Activated CD4-positive, alpha-beta memory T cell treated with anti-CD3 and anti-CD28 coated beads, Interleukin-2, amount 10 ng/mL, durations not matched to agents 7 days and 5 days (primary cell): Measurements from ENCODE around the gene TPI1. TPM values are rescaled to one million over a fixed set of nuclear protein-coding genes. Genes with fewer than 3 reads are reported as not detected.

ENCODE experiments used
- CTCF ChIA-PET: fragments of 350-600 bp; sonication (Branson Sonifier 250); formaldehyde crosslinking; loops from one replicate; lab custom pipeline; 2021; ENCODE audit warnings: antibody characterized with exemption, inconsistent platforms; lab: Charles Lee
- POLR2A ChIA-PET: fragments of 350-600 bp; sonication (Branson Sonifier 250); formaldehyde crosslinking; loops from one replicate; lab custom pipeline; 2021; ENCODE audit warnings: antibody characterized with exemption; lab: Charles Lee
- DNase-seq: peaks from one replicate; pipeline ENCODE4 v3.0.0-alpha.2; 2020
- H3K27ac Mint-ChIP-seq: one replicate; pipeline ENCODE4 v1.8.0; 2021; ENCODE audit warnings: mild to moderate bottlenecking, mixed read lengths
- H3K27me3 Mint-ChIP-seq: one replicate; pipeline ENCODE4 v1.8.0; 2021; ENCODE audit warnings: mixed read lengths
- H3K36me3 Mint-ChIP-seq: one replicate; pipeline ENCODE4 v1.8.0; 2021; ENCODE audit warnings: low read depth, mixed read lengths
- H3K4me1 Mint-ChIP-seq: one replicate; pipeline ENCODE4 v1.8.0; 2021; ENCODE audit warnings: mixed read lengths
- H3K4me3 Mint-ChIP-seq: one replicate; pipeline ENCODE4 v1.8.0; 2021; ENCODE audit warnings: mild to moderate bottlenecking, mixed read lengths
- H3K9me3 Mint-ChIP-seq: one replicate; pipeline ENCODE4 v1.8.0; 2021; ENCODE audit warnings: mixed read lengths
- total RNA-seq, 2 experiments: library from RNA; stranded (reverse); gene quantifications; one replicate each; pipeline ENCODE4 v1.2.3, GENCODE V29; 2021

The TPI1 gene
- total RNA-seq, 2 experiments from 2014 or later, result 1,228 to 1,253 TPM

- no peak for DNase-seq
- CTCF ChIA-PET, result interaction anchor here (1.1 kb wide), 1 partner anchor 26 kb away, joined by 3 read pairs; no protein-coding TSS in a partner anchor
- Mint-ChIP-seq H3K4me3 (no peak overlapping the region), H3K36me3 (peaks cover 57% of the 10 kb centered on the region), H3K27ac (no peak overlapping the region), H3K9me3 (no peaks in the 10 kb centered on the region), H3K4me1 (peaks cover 64% of the 10 kb centered on the region), H3K27me3 (no peaks in the 10 kb centered on the region)
- POLR2A ChIA-PET, result interaction anchor here (1.0 to 4.5 kb wide), 2 partner anchors 9 to 27 kb away, joined by 6 to 33 read pairs; partner anchors contain the start of genes C12orf57 and RNU7-1
These were observed 50.3 kb downstream of the TPI1 start for GRCh38 chr12:6917491-6918231.

- no peak overlapping the region for H3K4me3 Mint-ChIP-seq
- POLR2A ChIA-PET, result interaction anchor here (0.6 to 1.8 kb wide), 4 partner anchors 11 to 47 kb away, joined by 3 to 4 read pairs (median 4); partner anchors contain the start of genes C12orf57, RNU7-1 and SPSB2
- H3K9me3 Mint-ChIP-seq, result no peaks in the 10 kb centered on the region
- H3K27me3 Mint-ChIP-seq, result no peaks in the 10 kb centered on the region
- DNase-seq, result no peak
- CTCF ChIA-PET, result interaction anchor here (0.8 kb wide), 1 partner anchor 29 kb away, joined by 3 read pairs; no protein-coding TSS in a partner anchor
- peaks cover 59% of the 10 kb centered on the region for H3K4me1 Mint-ChIP-seq
- peak overlapping the region; percentile 22 for H3K27ac Mint-ChIP-seq
- peaks cover 72% of the 10 kb centered on the region for H3K36me3 Mint-ChIP-seq
These were observed 52.3 kb downstream of the TPI1 start for GRCh38 chr12:6919588-6919987.

Other genes with a start within 250 kb of the TPI1 start
- gene LPAR5, start 231.6 kb upstream of the TPI1 start, total RNA-seq, result 1 to 10 TPM; 7.8 to 8.0 TPM
- gene ACRBP, start 220.1 kb upstream of the TPI1 start, total RNA-seq, result 1 to 10 TPM; 1.8 TPM
- 10 to 100 TPM; 32.2 to 33.8 TPM for gene ING4, start 204.4 kb upstream of the TPI1 start, total RNA-seq
- 10 to 100 TPM; 69.5 to 78.1 TPM for gene ZNF384, start 178.2 kb upstream of the TPI1 start, total RNA-seq
- not detected for gene PIANP, start 166.7 kb upstream of the TPI1 start, total RNA-seq
- 10 to 100 TPM; 28.4 to 29.0 TPM for gene COPS7A, start 143.5 kb upstream of the TPI1 start, total RNA-seq
- 100 to 1,000 TPM; 101 to 108 TPM for gene MLF2, start 114.4 kb upstream of the TPI1 start, total RNA-seq
- gene PTMS, start 101.2 kb upstream of the TPI1 start, total RNA-seq, result 10 to 100 TPM; 47.0 to 49.6 TPM
- 10 to 100 TPM; 91.9 TPM for gene LAG3, start 95.0 kb upstream of the TPI1 start, total RNA-seq
- 100 to 1,000 TPM; 324 to 327 TPM for gene CD4, start 78.0 kb upstream of the TPI1 start, total RNA-seq
- gene GPR162, start 45.7 kb upstream of the TPI1 start, total RNA-seq, result not detected
- gene P3H3, start 39.1 kb upstream of the TPI1 start, total RNA-seq, result under 1 TPM; 0.18 to 0.68 TPM
- gene GNB3, start 26.6 kb upstream of the TPI1 start, total RNA-seq, result not detected
- gene CDCA3, start 16.2 kb upstream of the TPI1 start, total RNA-seq, result 100 to 1,000 TPM in 1 of 2 experiments, 10 to 100 TPM in 1; 96.5 to 101 TPM
- gene USP5, start 15.4 kb upstream of the TPI1 start, total RNA-seq, result 100 to 1,000 TPM in 1 of 2 experiments, 10 to 100 TPM in 1; 91.4 to 109 TPM
- gene SPSB2, start 5.8 kb downstream of the TPI1 start, total RNA-seq, result 10 to 100 TPM; 11.1 to 11.2 TPM
- gene LRRC23, start 37.3 kb downstream of the TPI1 start, total RNA-seq, result 1 to 10 TPM; 5.7 to 6.1 TPM
- 100 to 1,000 TPM; 206 to 207 TPM for gene ENO2, start 47.0 kb downstream of the TPI1 start, total RNA-seq
- 10 to 100 TPM; 33.9 to 34.6 TPM for gene ATN1, start 60.4 kb downstream of the TPI1 start, total RNA-seq
- not detected for gene RNU7-1, start 76.3 kb downstream of the TPI1 start, total RNA-seq
- gene C12orf57, start 76.5 kb downstream of the TPI1 start, total RNA-seq, result 100 to 1,000 TPM; 141 TPM
- 100 to 1,000 TPM; 295 to 299 TPM for gene PTPN6, start 83.8 kb downstream of the TPI1 start, total RNA-seq
- gene PHB2, start 103.1 kb downstream of the TPI1 start, total RNA-seq, result 100 to 1,000 TPM; 194 to 196 TPM
- gene EMG1, start 103.4 kb downstream of the TPI1 start, total RNA-seq, result 10 to 100 TPM; 39.4 to 50.2 TPM
- gene LPCAT3, start 150.9 kb downstream of the TPI1 start, total RNA-seq, result 10 to 100 TPM; 34.6 to 37.0 TPM
- 1 to 10 TPM; 1.7 TPM for gene C1S, start 193.2 kb downstream of the TPI1 start, total RNA-seq
- gene C1R, start 224.9 kb downstream of the TPI1 start, total RNA-seq, result 1 to 10 TPM; 2.7 to 3.8 TPM
- 10 to 100 TPM; 26.5 to 28.8 TPM for gene C1RL, start 241.7 kb downstream of the TPI1 start, total RNA-seq